ENCODE data around the gene SRP72. TPM values are rescaled to one million over a fixed set of nuclear protein-coding genes. Genes with fewer than 3 reads are reported as not detected.
"Not testable (repeated sequence)": the region's sequence is repeated elsewhere in the genome, so short reads cannot be mapped to it uniquely, and the experiment has no call there.

The SRP72 gene, protein sequence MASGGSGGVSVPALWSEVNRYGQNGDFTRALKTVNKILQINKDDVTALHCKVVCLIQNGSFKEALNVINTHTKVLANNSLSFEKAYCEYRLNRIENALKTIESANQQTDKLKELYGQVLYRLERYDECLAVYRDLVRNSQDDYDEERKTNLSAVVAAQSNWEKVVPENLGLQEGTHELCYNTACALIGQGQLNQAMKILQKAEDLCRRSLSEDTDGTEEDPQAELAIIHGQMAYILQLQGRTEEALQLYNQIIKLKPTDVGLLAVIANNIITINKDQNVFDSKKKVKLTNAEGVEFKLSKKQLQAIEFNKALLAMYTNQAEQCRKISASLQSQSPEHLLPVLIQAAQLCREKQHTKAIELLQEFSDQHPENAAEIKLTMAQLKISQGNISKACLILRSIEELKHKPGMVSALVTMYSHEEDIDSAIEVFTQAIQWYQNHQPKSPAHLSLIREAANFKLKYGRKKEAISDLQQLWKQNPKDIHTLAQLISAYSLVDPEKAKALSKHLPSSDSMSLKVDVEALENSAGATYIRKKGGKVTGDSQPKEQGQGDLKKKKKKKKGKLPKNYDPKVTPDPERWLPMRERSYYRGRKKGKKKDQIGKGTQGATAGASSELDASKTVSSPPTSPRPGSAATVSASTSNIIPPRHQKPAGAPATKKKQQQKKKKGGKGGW
- total RNA-seq: 60.2 and 66.9 TPM in 2 replicates

DNA sequence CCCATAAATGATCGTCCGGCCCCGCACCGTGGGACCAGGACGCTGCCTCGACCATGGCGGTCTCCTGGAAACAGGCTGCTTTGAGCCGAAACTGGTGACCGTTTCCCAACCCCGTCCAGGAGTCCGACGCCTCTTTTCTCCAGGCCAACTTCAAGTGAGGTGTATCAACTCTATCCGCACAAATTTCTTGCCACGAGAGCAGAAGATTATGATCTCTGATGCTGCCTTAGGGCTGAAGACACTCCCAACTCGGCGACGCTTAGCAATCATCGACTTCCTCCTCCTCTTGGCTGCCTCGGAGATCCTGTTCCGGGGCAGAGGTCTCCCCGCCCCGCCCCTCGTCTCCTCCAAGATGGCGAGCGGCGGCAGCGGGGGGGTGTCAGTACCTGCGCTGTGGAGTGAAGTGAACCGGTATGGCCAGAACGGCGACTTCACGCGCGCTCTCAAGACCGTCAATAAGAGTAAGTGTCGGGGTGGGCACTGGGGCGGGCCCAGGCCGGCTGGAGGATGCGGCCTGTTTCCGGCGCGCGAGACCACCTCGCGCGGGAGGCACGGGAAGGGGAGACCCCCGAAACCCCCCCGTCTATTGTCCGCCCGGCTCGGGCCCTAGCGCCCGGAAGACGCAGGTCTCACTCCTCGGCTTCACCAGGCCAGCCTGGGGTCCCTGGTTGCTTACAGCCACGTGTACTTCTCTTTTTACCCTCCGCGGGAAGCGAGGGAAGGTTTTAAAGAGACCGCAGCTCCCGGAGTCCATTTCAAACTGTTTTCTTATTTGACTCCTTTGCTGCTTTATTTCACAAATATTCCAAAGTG, at the start of gene SRP72:
TSS of gene SRP72 (plus strand) at position 334 of the 813 bp plus-strand sequence. CDS start at position 353, 19 bp downstream.
- DNase-seq (ENCODE audit: low read depth in 2 of 2): peak; percentile 47 to 93

DNA sequence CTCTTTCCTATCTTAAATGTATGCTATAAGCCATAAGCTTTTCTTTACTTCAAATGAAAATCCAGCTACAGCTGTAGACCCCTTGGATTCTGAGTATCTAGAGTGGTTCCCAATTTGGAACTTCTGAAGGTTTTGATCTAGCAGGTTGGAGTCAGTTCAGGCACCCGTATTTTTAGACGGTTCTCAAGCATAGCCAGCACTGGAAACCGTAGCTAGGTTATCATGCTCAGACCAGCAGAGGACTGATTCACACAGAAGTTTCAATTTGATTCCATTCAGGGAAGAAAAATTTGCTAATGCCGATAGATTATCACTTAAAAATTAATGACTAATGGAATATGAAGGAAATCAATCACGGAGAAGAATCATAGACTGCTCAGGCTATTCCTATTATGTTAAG, 43.2 kb upstream of the SRP72 start:
- no peak for DNase-seq (ENCODE audit: low read depth in 2 of 2)

DNA sequence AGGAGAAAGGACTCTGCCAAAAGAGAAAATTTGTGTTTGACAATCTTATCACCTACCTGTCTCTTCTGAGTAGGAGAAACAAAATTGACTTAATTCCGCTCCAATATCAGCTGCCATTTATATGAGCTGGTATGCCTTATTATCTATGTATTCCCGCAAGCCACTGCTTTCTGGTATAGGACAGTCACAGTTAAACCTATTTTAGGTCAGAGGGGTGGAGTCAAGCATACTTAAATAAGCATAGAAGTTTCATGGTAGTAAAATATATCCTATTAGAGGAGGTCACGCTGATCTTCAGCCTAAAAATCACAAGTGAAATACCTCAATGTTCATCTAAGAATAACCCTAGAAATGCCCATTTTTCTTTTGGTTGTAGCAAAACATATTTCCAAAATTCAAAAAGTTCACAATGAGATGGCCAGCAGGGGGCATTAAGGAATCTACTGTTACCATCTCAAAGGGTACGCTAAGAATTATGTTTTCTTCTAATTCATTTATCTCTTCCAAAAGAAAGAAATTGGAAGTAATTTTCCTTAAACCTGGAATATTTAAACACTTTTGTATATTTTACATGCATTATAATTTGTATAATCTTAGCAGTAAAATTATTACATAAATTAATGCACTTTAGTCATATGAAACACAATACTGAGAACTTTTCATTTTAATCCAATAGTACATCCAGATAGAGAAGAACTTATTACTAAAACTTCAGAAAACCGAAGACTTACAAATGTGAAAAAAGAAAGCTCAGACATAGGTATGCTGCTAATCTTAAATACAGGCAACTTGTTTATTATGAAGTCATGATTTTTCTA, 42.5 kb upstream of the SRP72 start:
- DNase-seq (ENCODE audit: low read depth in 2 of 2): peak in 1 of 2 donors; percentile 52

DNA sequence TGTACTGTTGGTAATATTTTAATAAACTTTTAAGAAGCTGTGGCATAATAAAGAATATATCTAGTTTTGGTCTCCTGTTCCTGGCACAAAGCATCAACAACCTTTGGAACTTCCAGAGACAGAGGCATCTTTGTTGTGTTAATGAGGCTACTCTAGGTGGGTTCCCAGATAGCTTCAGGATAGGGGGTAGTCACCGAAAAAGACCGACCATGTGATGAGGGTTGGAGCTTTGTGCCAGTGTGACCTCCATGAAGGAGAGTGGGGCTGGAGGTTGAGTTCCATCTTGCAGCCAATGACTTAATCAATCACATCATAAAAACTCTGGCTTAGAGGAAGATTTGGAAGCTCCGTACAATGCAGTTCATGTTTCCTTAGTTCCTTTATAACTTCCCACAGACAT, 41.9 kb upstream of the SRP72 start:
- DNase-seq (ENCODE audit: low read depth in 2 of 2): no peak

DNA sequence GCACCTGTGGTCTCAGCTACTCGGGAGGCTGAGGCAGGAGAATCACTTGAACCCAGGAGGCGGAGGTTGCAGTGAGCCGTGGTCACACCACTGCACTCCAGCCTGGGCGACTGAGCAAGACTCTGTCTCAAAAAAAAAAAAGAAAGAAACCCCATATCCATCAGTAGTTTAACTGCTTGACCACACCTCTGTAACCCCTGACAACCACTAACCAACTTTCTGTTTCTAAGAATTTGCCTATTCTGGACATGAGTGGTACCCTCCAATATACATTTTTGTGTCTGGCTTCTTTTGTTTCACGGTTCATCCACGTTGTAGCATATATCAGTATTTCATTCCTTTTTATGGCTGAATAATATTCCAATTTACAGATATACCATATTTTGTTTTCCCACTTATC, 41.1 kb upstream of the SRP72 start:
- no peak for DNase-seq (ENCODE audit: low read depth in 2 of 2)

DNA sequence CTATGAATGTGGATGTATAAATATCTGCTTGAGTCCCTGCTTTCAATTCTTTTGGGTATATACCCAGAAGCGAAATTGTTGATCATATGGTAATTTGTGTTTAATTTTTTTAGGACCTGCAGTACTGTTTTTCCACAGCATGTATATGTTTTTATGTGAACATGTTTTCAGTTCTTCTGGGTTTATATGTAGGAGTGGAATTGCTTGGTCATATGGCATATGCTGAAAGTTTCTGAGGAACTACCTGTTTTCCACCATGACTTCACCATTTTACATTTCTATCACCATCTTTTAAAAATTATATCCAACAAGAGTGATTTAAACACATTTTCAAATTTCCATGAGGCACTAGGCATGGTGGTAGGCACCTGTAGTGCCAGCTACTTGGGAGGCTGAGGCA, 40.2 kb upstream of the SRP72 start:
- DNase-seq (ENCODE audit: low read depth in 2 of 2): no peak

DNA sequence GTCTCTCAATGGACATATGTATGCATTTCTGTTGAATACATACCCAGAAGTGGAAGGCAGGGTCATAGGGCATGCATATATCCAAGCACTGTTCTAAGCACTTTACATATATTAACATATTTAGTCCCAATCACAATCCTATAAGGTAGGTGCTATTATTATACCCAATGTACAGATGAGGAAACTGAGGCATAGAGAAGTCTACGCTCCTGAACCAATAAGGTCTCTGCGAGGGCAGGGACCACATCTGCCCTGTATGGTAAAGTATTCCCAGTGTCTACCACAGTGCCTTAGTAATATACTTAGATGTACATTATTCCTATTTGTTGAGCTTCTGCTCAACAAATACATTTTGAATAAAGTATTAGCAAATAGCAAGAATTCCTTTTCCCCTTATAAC, 37.2 kb upstream of the SRP72 start:
- DNase-seq (ENCODE audit: low read depth in 2 of 2): no peak

DNA sequence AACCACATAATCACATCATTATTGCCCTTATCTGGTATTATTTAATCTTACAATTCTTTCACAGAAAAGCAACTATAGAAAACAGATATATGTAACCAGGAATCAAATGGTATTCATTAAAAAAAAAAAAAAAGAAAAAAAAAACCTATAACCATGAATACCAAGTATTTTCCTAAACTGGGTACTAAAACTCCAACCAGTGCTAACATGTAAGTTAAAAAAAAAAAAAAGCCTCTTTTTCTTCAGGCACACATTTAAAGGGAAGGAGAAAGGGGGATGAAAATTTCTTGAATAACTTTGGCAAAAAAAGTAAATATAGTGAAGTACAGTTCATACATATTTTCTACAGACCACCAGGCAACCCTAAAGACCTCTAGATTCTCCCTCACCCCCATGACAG, 34.1 kb upstream of the SRP72 start:
- DNase-seq (ENCODE audit: low read depth in 2 of 2): no peak

DNA sequence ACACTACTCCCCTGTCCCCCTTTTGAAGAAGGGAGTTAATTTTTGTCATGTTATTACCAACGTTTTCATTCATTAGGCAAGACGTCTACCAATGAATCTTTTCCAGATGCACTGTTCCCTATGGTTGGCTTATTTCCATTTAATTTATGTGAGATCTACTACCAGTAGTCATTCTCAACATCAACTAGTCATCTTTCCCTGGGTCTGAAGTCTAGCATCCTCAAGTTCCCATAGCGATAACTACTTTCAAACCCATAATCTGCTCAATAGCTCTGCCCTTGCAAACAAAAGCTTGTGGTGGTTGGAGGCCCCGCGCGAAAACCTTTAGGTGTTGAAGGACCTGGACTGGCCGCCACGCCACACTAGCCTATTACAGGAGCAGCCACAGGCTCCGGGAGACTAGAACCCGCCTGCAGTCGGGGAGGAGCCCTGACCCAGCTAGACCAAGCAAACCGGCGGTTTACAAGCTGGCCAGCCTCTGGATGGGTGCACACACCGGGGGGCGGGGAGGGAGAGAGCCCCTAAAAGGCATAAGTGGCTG, 32.7 kb upstream of the SRP72 start:
- peak; percentile 30 to 82 for DNase-seq (ENCODE audit: low read depth in 2 of 2)

DNA sequence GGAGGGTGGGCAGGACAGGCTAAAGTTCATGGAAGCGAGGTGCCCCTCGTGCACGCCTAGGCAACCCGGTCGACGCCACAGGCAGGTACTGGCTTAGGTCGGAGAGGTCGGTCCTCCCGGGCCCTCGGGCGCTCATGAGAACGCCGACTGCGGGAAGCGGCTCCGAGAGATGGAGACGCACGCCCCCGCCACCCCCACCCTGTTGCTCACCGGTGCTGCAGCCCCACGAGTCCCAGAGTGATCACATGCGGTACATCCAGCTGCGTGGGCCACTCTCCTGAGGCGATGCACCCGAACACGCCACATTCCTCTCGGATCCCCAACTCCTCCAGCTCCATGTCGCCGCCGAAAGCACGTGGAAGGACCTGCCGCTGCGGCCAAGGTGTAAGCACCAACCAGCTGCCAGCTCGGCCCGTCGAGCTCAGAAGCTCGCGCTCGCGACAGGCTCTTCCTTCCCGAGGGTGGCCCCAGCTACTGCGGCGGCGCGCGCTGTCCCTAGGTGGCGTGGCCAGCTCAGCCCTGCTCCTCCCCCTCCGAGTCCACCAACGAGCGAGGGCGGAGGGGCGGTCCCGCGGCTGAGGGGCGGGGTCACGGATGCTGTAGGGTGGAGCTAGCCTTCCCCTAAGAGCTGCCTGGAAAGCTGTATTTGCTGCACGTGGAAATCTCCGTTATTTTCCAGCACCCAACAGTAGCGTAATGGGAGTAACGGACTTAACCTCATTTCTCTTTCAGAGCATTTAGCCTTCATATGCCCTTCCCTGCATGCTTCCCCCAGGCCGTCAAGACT, 32.1 kb upstream of the SRP72 start, which contains the start of gene PPAT:
TSS of gene PPAT (minus strand) at position 476 of the 787 bp plus-strand sequence. CDS start at position 338, 138 bp downstream.
- peak; percentile 91 to 99 for DNase-seq (ENCODE audit: low read depth in 2 of 2)

DNA sequence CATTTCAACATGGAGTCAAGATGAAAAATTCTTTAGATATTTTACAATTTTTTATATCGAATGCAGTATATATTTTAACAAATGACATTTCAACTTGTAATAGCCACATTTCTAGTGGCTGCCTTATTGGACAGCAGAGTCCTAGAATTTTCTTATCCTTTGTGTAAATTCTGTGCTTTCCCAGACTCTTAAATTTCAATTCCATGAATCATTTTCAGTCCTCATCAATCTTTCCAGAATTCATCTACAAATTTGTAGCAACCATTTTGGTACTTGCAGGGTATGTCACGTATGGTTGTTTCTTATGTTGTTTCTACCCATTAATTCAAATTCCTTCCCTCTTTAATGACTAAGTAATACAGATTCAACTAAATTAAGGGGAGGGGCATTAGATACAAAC, 28.7 kb upstream of the SRP72 start:
- no peak for DNase-seq (ENCODE audit: low read depth in 2 of 2)

DNA sequence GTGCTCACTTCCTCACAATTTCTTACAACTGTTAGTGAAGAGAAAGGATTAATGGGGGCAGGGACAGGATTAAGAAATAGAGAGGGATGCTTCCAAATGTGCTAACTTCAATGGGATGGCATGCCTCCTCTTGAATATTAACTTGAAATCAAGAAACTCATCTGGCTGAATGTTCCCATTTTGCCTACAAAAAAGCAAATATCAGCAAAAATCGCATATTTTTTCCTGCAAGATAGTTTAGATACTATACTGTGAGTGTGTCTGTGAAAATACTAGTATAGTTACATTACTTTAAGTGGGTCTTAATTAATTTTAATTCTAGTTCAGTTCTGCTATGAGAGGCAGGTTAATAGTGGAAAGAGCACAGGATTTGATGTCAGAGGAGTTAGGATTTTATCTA, 26.4 kb upstream of the SRP72 start:
- no peak for DNase-seq (ENCODE audit: low read depth in 2 of 2)

DNA sequence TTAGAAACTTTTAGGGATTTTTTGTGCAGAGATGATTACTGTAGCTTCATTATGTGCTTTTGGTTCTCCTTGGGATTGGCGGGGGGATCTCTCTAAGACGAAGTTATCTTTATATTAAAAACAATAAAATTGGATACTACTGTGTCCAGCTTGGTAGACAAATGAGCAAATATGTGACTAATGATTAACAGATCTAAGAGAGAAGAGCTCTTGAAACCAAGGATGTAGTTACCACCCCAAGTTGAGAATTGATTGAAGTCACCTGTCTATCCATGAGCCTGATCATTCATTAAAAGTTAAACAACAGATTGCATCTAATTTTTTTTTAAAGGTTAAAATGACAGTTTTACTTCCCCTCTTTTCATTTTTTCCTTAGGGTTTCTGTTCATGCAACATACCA, 22.7 kb upstream of the SRP72 start:
- DNase-seq (ENCODE audit: low read depth in 2 of 2): no peak

DNA sequence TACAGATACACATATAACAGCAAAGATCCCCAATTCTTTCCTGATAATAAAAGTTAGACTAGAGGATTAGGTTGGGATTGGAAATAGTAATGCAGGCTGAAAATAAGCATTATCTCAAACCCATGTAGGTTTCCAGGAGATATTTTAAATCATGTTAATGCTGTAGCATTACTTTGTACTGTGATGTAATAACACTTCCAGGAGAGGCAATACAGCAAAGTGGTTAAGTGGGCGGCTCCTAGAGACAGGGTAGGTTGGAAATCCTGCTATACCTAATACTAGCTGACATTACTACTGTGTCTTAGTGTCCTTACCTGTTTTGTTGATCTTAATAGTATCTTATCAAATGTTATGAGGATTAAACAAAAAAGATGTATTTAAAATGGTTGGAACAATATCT, 21.7 kb upstream of the SRP72 start:
- DNase-seq (ENCODE audit: low read depth in 2 of 2): no peak

DNA sequence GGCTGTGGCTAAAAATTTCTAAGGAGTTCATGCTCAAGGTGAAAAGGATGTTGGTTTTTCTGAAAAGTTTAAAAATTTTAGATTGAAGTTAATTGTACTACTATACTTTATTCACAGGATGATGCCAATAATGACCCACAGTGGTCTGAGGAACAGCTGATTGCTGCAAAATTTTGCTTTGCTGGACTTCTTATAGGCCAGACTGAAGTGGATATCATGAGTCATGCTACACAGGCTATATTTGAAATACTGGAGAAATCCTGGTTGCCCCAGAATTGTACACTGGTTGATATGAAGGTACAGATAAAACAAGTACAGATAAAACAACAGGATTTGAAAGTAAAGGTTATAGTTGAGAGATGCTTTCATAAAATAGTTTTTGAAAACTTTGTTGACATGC, 19.1 kb upstream of the SRP72 start:
- no peak for DNase-seq (ENCODE audit: low read depth in 2 of 2)

DNA sequence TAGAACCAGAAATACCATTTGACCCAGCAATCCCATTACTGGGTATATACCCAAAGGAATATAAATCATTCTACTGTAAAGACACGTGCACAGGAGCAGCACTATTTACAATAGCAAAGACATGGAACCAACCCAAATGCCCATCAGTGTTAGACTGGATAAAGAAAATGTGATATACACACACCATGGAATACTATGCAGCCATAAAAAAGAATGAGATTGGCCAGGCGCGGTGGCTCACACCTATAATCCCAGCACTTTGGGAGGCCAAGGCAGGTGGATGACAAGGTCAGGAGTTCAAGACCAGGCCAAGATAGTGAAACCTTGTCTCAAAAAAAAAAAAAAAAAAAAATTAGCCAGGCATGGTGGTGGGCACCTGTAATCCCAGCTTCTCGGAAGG, 17.9 kb upstream of the SRP72 start:
- not testable (repeated sequence) for DNase-seq (ENCODE audit: low read depth in 2 of 2)

DNA sequence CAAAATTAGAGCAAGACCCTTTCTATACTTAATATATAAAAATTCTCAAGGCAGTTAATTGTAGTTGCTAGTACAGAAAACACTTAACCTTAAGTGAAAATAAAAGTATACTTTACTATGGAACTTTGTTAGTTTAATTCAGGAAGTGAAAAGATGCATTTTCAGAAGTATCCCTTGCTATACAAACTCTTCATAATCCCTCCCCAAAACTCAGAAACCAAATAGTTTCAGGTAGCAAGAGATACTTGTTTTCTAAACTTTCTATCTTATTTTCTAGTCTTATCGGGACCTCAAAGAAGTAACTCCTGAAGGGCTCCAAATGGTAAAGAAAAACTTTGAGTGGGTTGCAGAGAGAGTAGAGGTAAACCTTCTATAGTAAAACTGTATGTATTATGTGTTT, 17.1 kb upstream of the SRP72 start:
- no peak for DNase-seq (ENCODE audit: low read depth in 2 of 2)

DNA sequence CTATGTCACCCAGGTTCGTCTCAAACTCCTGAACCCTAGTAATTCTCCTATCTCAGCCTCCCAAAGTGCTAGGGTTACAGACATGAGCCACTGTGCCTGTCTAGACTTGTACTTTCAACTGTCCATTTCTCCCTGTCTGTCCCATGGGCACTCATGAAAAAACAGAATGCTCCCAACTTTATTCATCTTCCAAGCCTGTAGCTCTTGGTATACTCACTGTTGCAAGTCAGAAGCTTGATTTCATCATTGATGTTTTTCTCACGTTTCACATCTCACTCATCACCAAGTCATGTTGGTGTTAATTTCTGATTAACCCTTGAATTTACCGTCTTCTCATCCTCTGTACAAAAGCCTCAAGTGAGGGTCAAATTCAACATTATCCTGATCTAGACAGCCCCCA, 7.3 kb upstream of the SRP72 start:
- DNase-seq (ENCODE audit: low read depth in 2 of 2): no peak

DNA sequence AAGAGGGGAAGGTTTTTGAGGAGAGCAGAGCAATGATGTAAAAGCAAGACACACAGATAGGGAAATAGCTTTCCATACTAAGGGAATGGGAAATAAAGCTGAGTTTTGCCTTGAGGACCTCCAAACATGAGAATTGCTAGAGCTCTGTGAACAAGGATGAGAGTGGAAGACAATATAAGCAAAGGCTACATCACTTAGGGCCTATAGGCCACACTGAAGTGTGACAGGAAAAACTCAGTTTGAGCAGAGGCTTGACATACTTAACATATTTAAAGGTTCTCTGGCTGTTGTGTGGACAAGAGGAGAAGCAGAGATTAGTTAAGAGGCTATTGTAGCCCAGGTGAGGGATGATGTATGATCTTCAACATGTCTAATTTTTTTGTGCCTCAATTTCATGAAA, 5.3 kb upstream of the SRP72 start:
- DNase-seq (ENCODE audit: low read depth in 2 of 2): no peak

DNA sequence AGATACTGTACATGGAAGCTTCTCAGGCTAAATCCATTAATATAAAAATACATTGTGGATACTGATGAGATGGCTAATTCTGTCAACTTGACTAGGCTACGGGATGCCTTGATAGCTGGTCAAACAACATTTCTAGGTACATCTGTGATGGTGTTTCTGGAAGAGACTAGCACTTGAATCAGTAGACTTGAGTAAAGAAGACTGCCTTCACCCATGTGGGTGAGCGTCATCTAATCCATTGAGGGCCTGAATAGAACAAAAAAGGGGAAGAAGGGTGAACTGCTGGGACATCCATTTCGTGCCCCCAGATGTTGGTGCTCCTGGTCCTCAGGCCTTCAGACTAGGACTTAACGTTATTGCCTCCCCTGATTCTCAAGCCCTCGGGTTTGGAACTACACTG, 3.7 kb upstream of the SRP72 start:
- DNase-seq (ENCODE audit: low read depth in 2 of 2): no peak
